ENCODE data around the gene WIZ. TPM values are rescaled to one million over a fixed set of nuclear protein-coding genes. Genes with fewer than 3 reads are reported as not detected.

The WIZ gene
- total and polyA plus RNA-seq, 7 donors, result 16.6 to 39.1 (median 22.9) TPM

DNA sequence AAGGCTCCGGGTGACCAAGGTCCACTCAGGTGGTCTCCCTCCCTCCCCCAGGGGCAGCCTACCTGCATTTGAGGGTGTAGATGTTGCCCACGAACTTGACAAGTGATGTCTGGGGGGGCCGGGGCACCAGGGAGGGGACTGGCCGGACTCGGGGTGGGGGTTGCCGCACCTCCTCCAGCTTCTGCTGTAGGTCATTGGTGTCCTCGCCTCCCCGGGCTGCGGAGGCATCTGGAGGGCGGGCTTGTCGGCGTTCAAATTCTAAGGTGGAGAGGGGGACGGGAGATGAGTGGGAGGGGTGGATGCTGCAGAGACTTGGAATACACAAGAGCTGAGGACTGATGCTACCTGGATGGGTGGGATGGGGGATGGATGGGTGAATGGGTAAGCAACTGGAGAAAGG is 25.6 kb downstream of the WIZ start:
- Histone ChIP-seq H3K27ac (no peak overlapping the region), H3K4me3 (no peak overlapping the region), H3K4me1 (peaks cover 24% of the 10 kb centered on the region), H3K36me3 (ENCODE audit: insufficient read depth in 1 of 2, low read depth in 1 of 2) (peaks cover 9 to 66% of the 10 kb centered on the region in 2 donors), H3K9me3 (peaks cover 4% of the 10 kb centered on the region), H3K27me3 (ENCODE audit: insufficient read depth in 3 of 3, low read length in 2 of 3) (no peaks in the 10 kb centered on the region)
- peak in 1 of 2 donors; percentile 48 for DNase-seq
- TF ChIP-seq, protein P1, sequence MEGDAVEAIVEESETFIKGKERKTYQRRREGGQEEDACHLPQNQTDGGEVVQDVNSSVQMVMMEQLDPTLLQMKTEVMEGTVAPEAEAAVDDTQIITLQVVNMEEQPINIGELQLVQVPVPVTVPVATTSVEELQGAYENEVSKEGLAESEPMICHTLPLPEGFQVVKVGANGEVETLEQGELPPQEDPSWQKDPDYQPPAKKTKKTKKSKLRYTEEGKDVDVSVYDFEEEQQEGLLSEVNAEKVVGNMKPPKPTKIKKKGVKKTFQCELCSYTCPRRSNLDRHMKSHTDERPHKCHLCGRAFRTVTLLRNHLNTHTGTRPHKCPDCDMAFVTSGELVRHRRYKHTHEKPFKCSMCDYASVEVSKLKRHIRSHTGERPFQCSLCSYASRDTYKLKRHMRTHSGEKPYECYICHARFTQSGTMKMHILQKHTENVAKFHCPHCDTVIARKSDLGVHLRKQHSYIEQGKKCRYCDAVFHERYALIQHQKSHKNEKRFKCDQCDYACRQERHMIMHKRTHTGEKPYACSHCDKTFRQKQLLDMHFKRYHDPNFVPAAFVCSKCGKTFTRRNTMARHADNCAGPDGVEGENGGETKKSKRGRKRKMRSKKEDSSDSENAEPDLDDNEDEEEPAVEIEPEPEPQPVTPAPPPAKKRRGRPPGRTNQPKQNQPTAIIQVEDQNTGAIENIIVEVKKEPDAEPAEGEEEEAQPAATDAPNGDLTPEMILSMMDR (IDR thresholded peaks at IDR 0.05), result no peak
- no peak for ATAC-seq
- intact Hi-C loops (cut with DNase I), result no loop called here
- 95 to 97% (median 96%) methylated on average over 13 of the region's 13 CpGs for WGBS, 3 donors

DNA sequence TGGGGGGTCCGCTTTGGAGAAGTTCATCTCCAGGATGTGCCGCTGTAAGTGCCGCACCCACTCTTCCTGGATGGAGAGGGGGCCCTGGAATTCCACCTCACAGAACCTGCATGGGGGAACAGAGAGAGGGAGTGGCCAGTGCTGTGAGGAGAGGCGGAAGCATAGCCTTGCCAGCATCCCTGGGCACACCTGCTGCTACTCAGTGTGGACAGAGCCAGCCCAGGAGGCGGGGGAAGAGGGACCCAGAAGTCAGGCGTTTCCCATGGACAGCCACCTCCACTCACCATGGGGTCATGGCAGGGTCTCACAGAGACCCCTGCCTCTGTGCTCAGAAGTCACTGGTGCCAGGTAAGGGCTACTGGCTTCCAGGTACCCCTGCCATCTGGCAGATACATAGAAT is 26.6 kb downstream of the WIZ start:
- H3K4me3 ChIP-seq, result no peak overlapping the region
- DNase-seq (peak in 1 of 2 donors; percentile 26), ATAC-seq (no peak)
- TF ChIP-seq, protein P1 (IDR thresholded peaks at IDR 0.05), result no peak
- H3K27ac ChIP-seq, result no peak overlapping the region
- WGBS, 3 donors, result 97 to 100% (median 99%) methylated on average over 6 of the region's 6 CpGs
- H3K27me3 ChIP-seq (ENCODE audit: insufficient read depth in 3 of 3, low read length in 2 of 3), result no peaks in the 10 kb centered on the region
- H3K36me3 ChIP-seq (ENCODE audit: insufficient read depth in 1 of 2, low read depth in 1 of 2), result peaks cover 9 to 56% of the 10 kb centered on the region in 2 donors
- intact Hi-C loops (cut with DNase I), result no loop called here
- peaks cover 4% of the 10 kb centered on the region for H3K9me3 ChIP-seq
- peaks cover 24% of the 10 kb centered on the region for H3K4me1 ChIP-seq

DNA sequence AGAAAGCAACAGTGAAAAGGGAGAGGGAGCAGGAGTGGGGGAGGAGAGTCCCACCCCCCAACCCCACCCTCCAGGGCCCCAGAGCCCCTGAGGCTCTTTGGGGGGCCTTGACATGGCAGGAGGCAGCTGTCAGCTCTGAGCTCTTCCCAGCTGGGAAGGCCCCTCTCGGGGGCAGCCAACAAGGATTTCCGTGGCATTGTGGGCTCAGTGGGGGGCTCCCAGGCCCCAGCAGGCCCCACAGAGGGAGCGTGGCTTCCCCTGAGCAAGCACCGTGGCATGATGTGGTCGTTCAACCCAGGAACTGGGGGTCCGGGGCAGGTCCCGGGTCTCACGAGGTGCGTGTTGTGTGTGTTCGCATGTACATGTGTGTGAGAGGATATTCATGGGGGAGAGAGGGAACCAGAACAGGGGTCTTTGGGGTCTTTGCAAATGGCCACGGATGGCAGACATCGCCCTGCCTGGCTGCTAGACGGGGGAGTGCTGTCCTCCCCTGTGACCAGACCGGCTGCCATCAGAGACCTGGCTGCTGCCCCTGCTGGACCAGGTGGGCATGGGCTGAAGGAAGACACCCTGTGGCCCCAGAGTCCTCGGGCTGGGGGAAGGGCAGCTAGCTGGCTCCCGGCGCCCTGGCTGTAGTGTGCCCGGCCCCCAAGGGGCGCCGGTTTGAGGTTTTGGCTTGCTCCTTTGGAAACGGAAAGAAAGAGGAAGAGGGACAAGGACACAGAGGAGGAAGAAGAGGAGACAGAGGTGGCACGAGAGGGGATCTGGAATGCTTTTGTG is 27.3 kb downstream of the WIZ start:
- intact Hi-C loops (cut with DNase I), result no loop called here
- H3K36me3 ChIP-seq (ENCODE audit: insufficient read depth in 1 of 2, low read depth in 1 of 2), result peaks cover 9 to 49% of the 10 kb centered on the region in 2 donors
- no peak for ATAC-seq
- H3K27me3 ChIP-seq (ENCODE audit: insufficient read depth in 3 of 3, low read length in 2 of 3), result no peaks in the 10 kb centered on the region
- H3K9me3 ChIP-seq, result peaks cover 4% of the 10 kb centered on the region
- 79 to 80% (median 80%) methylated on average over 22 of the region's 22 CpGs for WGBS, 3 donors
- peak overlapping the region; percentile 75 for H3K27ac ChIP-seq
- peak in 1 of 2 donors; percentile 49 for DNase-seq
- H3K4me1 ChIP-seq, result peaks cover 24% of the 10 kb centered on the region
- TF ChIP-seq, protein P1 (IDR thresholded peaks at IDR 0.05), result no peak
- H3K4me3 ChIP-seq, result no peak overlapping the region

DNA sequence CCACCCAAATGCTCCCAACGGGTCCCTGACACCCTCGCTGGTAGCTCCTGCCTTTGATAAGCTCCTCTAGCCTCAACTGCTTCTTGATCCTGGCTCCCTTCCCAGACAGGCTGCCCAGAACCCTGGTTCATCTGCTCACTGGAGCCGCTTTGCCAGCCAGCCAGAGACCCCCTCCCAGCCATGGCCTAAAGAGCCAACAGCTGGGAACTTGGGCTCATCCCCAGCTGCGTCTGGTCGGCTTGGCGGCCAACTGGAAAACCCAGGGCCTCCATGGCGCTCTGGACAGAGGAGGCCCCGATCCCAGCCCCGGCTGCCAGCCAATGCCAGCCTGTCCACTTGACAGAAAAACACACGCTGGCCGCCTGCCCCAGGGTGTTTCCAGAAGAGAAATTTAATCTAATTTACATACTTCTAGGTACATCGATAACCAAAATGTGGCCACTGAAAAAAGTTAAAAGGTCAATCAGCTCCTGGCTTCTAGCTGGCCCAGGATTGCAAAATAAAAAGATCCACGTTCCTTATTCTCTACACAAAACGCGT is 28.0 kb downstream of the WIZ start:
- Histone ChIP-seq H3K9me3 (peaks cover 4% of the 10 kb centered on the region), H3K4me3 (no peak overlapping the region), H3K27ac (peak overlapping the region; percentile 75), H3K4me1 (peaks cover 31% of the 10 kb centered on the region), H3K36me3 (ENCODE audit: insufficient read depth in 1 of 2, low read depth in 1 of 2) (peaks cover 8 to 42% of the 10 kb centered on the region in 2 donors), H3K27me3 (ENCODE audit: insufficient read depth in 3 of 3, low read length in 2 of 3) (no peaks in the 10 kb centered on the region)
- intact Hi-C loops (cut with DNase I), result no loop called here
- WGBS, 3 donors, result 25 to 40% (median 29%) methylated on average over 15 of the region's 15 CpGs
- DNase-seq (peak; percentile 50 to 72), ATAC-seq (no peak)
- TF ChIP-seq, protein P1 (IDR thresholded peaks at IDR 0.05), result no peak

All from psoas muscle (tissue), 8 donors.